HEK293 (cell line): ENCODE results near the gene EFNA2.

Experiments used
- CTCF ChIA-PET: fragments of 350-600 bp; formaldehyde crosslinking; extraction: SDS; loops from one replicate; lab custom pipeline; 2021; ENCODE audit warnings: antibody characterized with exemption; lab: Yijun Ruan, JAX
- POLR2A ChIA-PET: fragments of 300-600 bp; formaldehyde crosslinking; extraction: SDS; loops from one replicate; lab custom pipeline; 2020; ENCODE audit warnings: antibody characterized with exemption, inconsistent platforms; lab: Yijun Ruan, JAX
- H3K27ac ChIP-seq: fragments of 200-500 bp; sonication (Bioruptor generic); 2 replicates; pipeline ENCODE4 v1.5.1; 2014; ENCODE audit warnings: low read depth, low read length, control low read depth, inconsistent platforms; ENCODE audit errors: extremely low read depth
- H3K36me3 ChIP-seq, 2 experiments: fragments of 200-500 bp in 1 of 2; sonication (Bioruptor generic) in 1 of 2; 1 replicate in 1 of 2; 2 replicates in 1 of 2; pipeline ENCODE4 v1.5.1; 2014 to 2017; ENCODE audit warnings: inconsistent platforms in 2 of 2, low read length in 2 of 2; ENCODE audit not compliant: control insufficient read depth in 2 of 2, insufficient read depth in 1 of 2
- H3K4me1 ChIP-seq: fragments of 200-500 bp; sonication (Bioruptor generic); 2 replicates; pipeline ENCODE4 v1.5.1; 2014; ENCODE audit warnings: mild to moderate bottlenecking, low read length, inconsistent platforms; ENCODE audit not compliant: control insufficient read depth, insufficient read depth
- H3K4me3 ChIP-seq: 2 replicates; pipeline ENCODE4 v1.5.1; 2011; ENCODE audit warnings: low read depth, mild to moderate bottlenecking, control low read depth, low read length, moderate library complexity
- H3K9me3 ChIP-seq: fragments of 200-500 bp; sonication (Bioruptor generic); 2 replicates; pipeline ENCODE4 v1.5.1; 2014; ENCODE audit warnings: low read depth, low read length, inconsistent platforms; ENCODE audit not compliant: control insufficient read depth, insufficient read depth
- CTCF ChIP-seq: fragments of 450-650 bp; formaldehyde crosslinking; IDR thresholded peaks from 2 replicates; pipeline ENCODE4 v1.5.1; 2016; ENCODE audit warnings: missing biosample characterization, missing genetic modification characterization
- SCRT2 ChIP-seq: fragments of 450-650 bp; formaldehyde crosslinking; IDR thresholded peaks from 2 replicates; pipeline ENCODE4 v1.5.1; 2016; ENCODE audit warnings: missing biosample characterization, missing genetic modification characterization
- ZBTB26 ChIP-seq: fragments of 450-650 bp; formaldehyde crosslinking; optimal IDR thresholded peaks from 2 replicates; pipeline ENCODE3; 2016; ENCODE audit warnings: missing biosample characterization, mild to moderate bottlenecking, missing genetic modification characterization
- ZFP3 ChIP-seq: fragments of 450-650 bp; formaldehyde crosslinking; IDR thresholded peaks from 2 replicates; pipeline ENCODE4 v1.5.1; 2016; ENCODE audit warnings: low read depth, missing biosample characterization, missing genetic modification characterization
- ZNF132 ChIP-seq: fragments of 450-650 bp; formaldehyde crosslinking; IDR thresholded peaks from 2 replicates; pipeline ENCODE4 v1.5.1; 2017; ENCODE audit warnings: missing biosample characterization, missing genetic modification characterization, borderline replicate concordance
- ZNF211 ChIP-seq: fragments of 450-650 bp; formaldehyde crosslinking; IDR thresholded peaks from 2 replicates; pipeline ENCODE4 v1.5.1; 2016; ENCODE audit warnings: low read depth, missing biosample characterization, missing genetic modification characterization
- ZNF362 ChIP-seq: fragments of 450-650 bp; formaldehyde crosslinking; IDR thresholded peaks from 2 replicates; pipeline ENCODE4 v1.5.1; 2016; ENCODE audit warnings: missing biosample characterization, missing genetic modification characterization
- ZNF37A ChIP-seq: fragments of 450-650 bp; IDR thresholded peaks from 2 replicates; pipeline ENCODE4 v1.5.1; 2018; ENCODE audit warnings: missing biosample characterization, missing genetic modification characterization
- ZNF521 ChIP-seq: fragments of 450-650 bp; formaldehyde crosslinking; IDR thresholded peaks from 2 replicates; pipeline ENCODE4 v1.5.1; 2017; ENCODE audit warnings: missing biosample characterization, mild to moderate bottlenecking, missing genetic modification characterization
- ZNF600 ChIP-seq: fragments of 450-650 bp; formaldehyde crosslinking; IDR thresholded peaks from 2 replicates; pipeline ENCODE4 v1.5.1; 2016; ENCODE audit warnings: missing biosample characterization, missing genetic modification characterization
- ZNF639 ChIP-seq: fragments of 450-650 bp; formaldehyde crosslinking; IDR thresholded peaks from 2 replicates; pipeline ENCODE4 v1.5.1; 2016; ENCODE audit warnings: missing biosample characterization, missing genetic modification characterization
- ZNF677 ChIP-seq: fragments of 450-650 bp; IDR thresholded peaks from 2 replicates; pipeline ENCODE4 v1.5.0; 2018; ENCODE audit warnings: missing biosample characterization, mild to moderate bottlenecking, missing genetic modification characterization, moderate library complexity
- ZNF747 ChIP-seq: fragments of 450-650 bp; formaldehyde crosslinking; IDR thresholded peaks from 2 replicates; pipeline ENCODE4 v1.5.1; 2016; ENCODE audit warnings: missing biosample characterization, missing genetic modification characterization
- ZNF791 ChIP-seq: fragments of 450-650 bp; formaldehyde crosslinking; IDR thresholded peaks from 2 replicates; pipeline ENCODE4 v1.5.1; 2016; ENCODE audit warnings: missing biosample characterization, missing genetic modification characterization
- ZXDB ChIP-seq: fragments of 450-650 bp; formaldehyde crosslinking; IDR thresholded peaks from 2 replicates; pipeline ENCODE4 v1.5.1; 2016; ENCODE audit warnings: missing biosample characterization, missing genetic modification characterization
- TF ChIP-seq, protein P1 (sequence below): fragments of 450-650 bp; formaldehyde crosslinking; IDR thresholded peaks from 2 replicates; pipeline ENCODE4 v1.5.1; 2016; ENCODE audit warnings: missing biosample characterization, missing genetic modification characterization
- TF ChIP-seq, protein P2 (sequence below): fragments of 450-650 bp; formaldehyde crosslinking; IDR thresholded peaks from 2 replicates; pipeline ENCODE4 v1.5.1; 2016; ENCODE audit warnings: missing biosample characterization, missing genetic modification characterization
- TF ChIP-seq, protein P3 (sequence below): fragments of 450-650 bp; formaldehyde crosslinking; IDR thresholded peaks from 2 replicates; pipeline ENCODE4 v1.5.1; 2016; ENCODE audit warnings: missing biosample characterization, missing genetic modification characterization

Gene EFNA2

GRCh38 chr19:1278713-1279660, 6.7 kb upstream of the EFNA2 start:
- H3K4me1 ChIP-seq: peaks cover 8% of the 10 kb centered on the region
- peaks cover 0 to 48% of the 10 kb centered on the region in 2 experiments; a peak in 1 of 3 replicates for H3K36me3 ChIP-seq
- CTCF ChIA-PET: interaction anchor here (0.6 to 4.4 kb wide), 22 partner anchors 10 to 280 kb away, joined by 3 to 28 read pairs (median 4); partner anchors contain the start of genes ATP5F1D and CIRBP
- no peak overlapping the region for H3K4me3 ChIP-seq
- no peaks in the 10 kb centered on the region for H3K9me3 ChIP-seq
- peak; percentile 100 for TF ChIP-seq ZFP3 (tag by site-specific recombination)
- TF ChIP-seq, protein P1, sequence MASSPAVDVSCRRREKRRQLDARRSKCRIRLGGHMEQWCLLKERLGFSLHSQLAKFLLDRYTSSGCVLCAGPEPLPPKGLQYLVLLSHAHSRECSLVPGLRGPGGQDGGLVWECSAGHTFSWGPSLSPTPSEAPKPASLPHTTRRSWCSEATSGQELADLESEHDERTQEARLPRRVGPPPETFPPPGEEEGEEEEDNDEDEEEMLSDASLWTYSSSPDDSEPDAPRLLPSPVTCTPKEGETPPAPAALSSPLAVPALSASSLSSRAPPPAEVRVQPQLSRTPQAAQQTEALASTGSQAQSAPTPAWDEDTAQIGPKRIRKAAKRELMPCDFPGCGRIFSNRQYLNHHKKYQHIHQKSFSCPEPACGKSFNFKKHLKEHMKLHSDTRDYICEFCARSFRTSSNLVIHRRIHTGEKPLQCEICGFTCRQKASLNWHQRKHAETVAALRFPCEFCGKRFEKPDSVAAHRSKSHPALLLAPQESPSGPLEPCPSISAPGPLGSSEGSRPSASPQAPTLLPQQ (tag by site-specific recombination): peak; percentile 76; the same call in 1 of the 2 replicates
- TF ChIP-seq, protein P2, sequence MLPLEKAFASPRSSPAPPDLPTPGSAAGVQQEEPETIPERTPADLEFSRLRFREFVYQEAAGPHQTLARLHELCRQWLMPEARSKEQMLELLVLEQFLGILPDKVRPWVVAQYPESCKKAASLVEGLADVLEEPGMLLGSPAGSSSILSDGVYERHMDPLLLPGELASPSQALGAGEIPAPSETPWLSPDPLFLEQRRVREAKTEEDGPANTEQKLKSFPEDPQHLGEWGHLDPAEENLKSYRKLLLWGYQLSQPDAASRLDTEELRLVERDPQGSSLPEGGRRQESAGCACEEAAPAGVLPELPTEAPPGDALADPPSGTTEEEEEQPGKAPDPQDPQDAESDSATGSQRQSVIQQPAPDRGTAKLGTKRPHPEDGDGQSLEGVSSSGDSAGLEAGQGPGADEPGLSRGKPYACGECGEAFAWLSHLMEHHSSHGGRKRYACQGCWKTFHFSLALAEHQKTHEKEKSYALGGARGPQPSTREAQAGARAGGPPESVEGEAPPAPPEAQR (tag by site-specific recombination): no peak
- TF ChIP-seq SCRT2 (tag by site-specific recombination): peak; percentile 78
- TF ChIP-seq, all 188 proteins: peak for 3
- H3K27ac ChIP-seq: no peak overlapping the region
- POLR2A ChIA-PET: interaction anchor here (0.6 to 2.8 kb wide), 5 partner anchors 10 to 110 kb away, joined by 3 to 26 read pairs (median 4); partner anchors contain the start of gene CIRBP

- CTCF ChIA-PET: interaction anchor here (0.6 to 4.4 kb wide), 18 partner anchors 11 to 279 kb away, joined by 3 to 28 read pairs (median 4); partner anchors contain the start of gene CIRBP
- POLR2A ChIA-PET: interaction anchor here (1.0 to 2.8 kb wide), 3 partner anchors 11 to 103 kb away, joined by 3 to 26 read pairs (median 9); partner anchors contain the start of gene CIRBP
- Histone ChIP-seq H3K4me1 (peaks cover 4% of the 10 kb centered on the region), H3K4me3 (no peak overlapping the region), H3K27ac (peak overlapping the region; percentile 10; the same call in 1 of the 2 replicates), H3K36me3 (peaks cover 0 to 39% of the 10 kb centered on the region in 2 experiments; a peak in 1 of 3 replicates), H3K9me3 (no peaks in the 10 kb centered on the region)
- no peak for TF ChIP-seq ZNF677 (tag by site-specific recombination)
- no peak for TF ChIP-seq ZNF211 (tag by site-specific recombination)
- TF ChIP-seq CTCF (tag by site-specific recombination): peak; percentile 95
- TF ChIP-seq ZXDB (tag by site-specific recombination): 0 out of 2 replicates have a peak, but pooled peaks have one; percentile 39
- TF ChIP-seq ZNF747: no peak
- no peak for TF ChIP-seq ZNF362 (tag by site-specific recombination)
- TF ChIP-seq ZBTB26 (tag by site-specific recombination): peak; percentile 17
- TF ChIP-seq ZNF37A (tag by site-specific recombination): no peak
- no peak for TF ChIP-seq ZNF639 (tag by site-specific recombination)
- TF ChIP-seq ZNF600 (tag by site-specific recombination): peak; percentile 100
- TF ChIP-seq ZNF791 (tag by site-specific recombination): no peak
- TF ChIP-seq ZNF132 (tag by site-specific recombination): no peak
- TF ChIP-seq, protein P3, sequence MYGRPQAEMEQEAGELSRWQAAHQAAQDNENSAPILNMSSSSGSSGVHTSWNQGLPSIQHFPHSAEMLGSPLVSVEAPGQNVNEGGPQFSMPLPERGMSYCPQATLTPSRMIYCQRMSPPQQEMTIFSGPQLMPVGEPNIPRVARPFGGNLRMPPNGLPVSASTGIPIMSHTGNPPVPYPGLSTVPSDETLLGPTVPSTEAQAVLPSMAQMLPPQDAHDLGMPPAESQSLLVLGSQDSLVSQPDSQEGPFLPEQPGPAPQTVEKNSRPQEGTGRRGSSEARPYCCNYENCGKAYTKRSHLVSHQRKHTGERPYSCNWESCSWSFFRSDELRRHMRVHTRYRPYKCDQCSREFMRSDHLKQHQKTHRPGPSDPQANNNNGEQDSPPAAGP: peak; percentile 59; the same call in 1 of the 2 replicates
- no peak for TF ChIP-seq ZNF521
Measured at GRCh38 chr19:1279782-1280341, 5.8 kb upstream of the EFNA2 start.
